ENCODE measurements around the gene COQ5.

The COQ5 gene

GRCh38 chr12:120500581-120500980, 28.4 kb downstream of the COQ5 start:
- peak; percentile 14 to 30 for DNase-seq (ENCODE audit: low read depth in 2 of 2)
- no peak for TF ChIP-seq CTCF (IDR thresholded peaks at IDR 0.05; ENCODE audit: low read depth, low read length)
- no peak overlapping the region for H3K4me3 ChIP-seq (replicated peaks in 1 of 2; ENCODE audit: low read depth in 2 of 2, low read length in 2 of 2)

GRCh38 chr12:120498870-120499515, 30.0 kb downstream of the COQ5 start:
- no peak for DNase-seq (ENCODE audit: low read depth in 2 of 2)
- TF ChIP-seq CTCF (IDR thresholded peaks at IDR 0.05; ENCODE audit: low read depth, low read length) = no peak
- no peak overlapping the region for H3K4me3 ChIP-seq (replicated peaks in 1 of 2; ENCODE audit: low read depth in 2 of 2, low read length in 2 of 2)

- TF ChIP-seq CTCF (IDR thresholded peaks at IDR 0.05; ENCODE audit: low read depth, low read length) = no peak
- peak overlapping the region; percentile 89 to 94 for H3K4me3 ChIP-seq (replicated peaks in 1 of 2; ENCODE audit: low read depth in 2 of 2, low read length in 2 of 2)
- peak; percentile 35 to 38 for DNase-seq (ENCODE audit: low read depth in 2 of 2)
Measured at GRCh38 chr12:120497524-120498150, 31.3 kb downstream of the COQ5 start.

- H3K4me3 ChIP-seq (replicated peaks in 1 of 2; ENCODE audit: low read depth in 2 of 2, low read length in 2 of 2) = peak overlapping the region; percentile 89 to 94
- no peak for TF ChIP-seq CTCF (IDR thresholded peaks at IDR 0.05; ENCODE audit: low read depth, low read length)
- DNase-seq (ENCODE audit: low read depth in 2 of 2) = peak; percentile 50 to 62
Measured at GRCh38 chr12:120496413-120497340, 32.3 kb downstream of the COQ5 start.

GRCh38 chr12:120495731-120496412, 33.1 kb downstream of the COQ5 start, which contains the start of gene DYNLL1:
TSS of gene DYNLL1 (plus strand) at chr12:120496113. CDS start at chr12:120496422, 309 bp downstream.
- no peak for TF ChIP-seq CTCF (IDR thresholded peaks at IDR 0.05; ENCODE audit: low read depth, low read length)
- H3K4me3 ChIP-seq (replicated peaks in 1 of 2; ENCODE audit: low read depth in 2 of 2, low read length in 2 of 2) = peak within 1 kb of the TSS; percentile 89 to 94
- DNase-seq (ENCODE audit: low read depth in 2 of 2) = peak; percentile 97

- DNase-seq (ENCODE audit: low read depth in 2 of 2) = no peak
- H3K4me3 ChIP-seq (replicated peaks in 1 of 2; ENCODE audit: low read depth in 2 of 2, low read length in 2 of 2) = peak overlapping the region; percentile 66 to 94
- TF ChIP-seq CTCF (IDR thresholded peaks at IDR 0.05; ENCODE audit: low read depth, low read length) = no peak
Measured at GRCh38 chr12:120495186-120495730, 33.7 kb downstream of the COQ5 start.

Measured in cardiac fibroblast (primary cell).